Measurements from ENCODE around the gene CDC42BPB.

CDC42BPB gene

DNA sequence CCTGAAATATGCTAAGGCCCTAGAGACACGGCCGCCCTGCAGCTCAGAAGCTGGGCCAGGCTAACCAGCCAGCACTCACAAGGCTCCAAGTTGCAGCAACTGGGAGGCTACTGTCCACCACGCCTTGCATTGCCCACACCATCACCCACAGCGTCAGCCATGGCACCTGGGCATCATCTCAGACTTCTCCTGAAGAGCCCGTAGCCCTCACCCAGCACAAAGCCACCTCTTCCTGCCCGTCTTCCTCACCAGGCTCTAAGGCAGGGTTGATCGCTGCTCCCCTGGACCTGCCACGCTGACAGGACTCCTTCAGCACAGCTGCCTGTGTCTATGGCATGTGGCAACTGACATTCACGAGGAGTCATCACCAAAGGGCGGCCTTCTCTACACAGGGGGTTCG lies 38.1 kb downstream of the CDC42BPB start:
- no peak for DNase-seq (ENCODE audit: low read depth)

DNA sequence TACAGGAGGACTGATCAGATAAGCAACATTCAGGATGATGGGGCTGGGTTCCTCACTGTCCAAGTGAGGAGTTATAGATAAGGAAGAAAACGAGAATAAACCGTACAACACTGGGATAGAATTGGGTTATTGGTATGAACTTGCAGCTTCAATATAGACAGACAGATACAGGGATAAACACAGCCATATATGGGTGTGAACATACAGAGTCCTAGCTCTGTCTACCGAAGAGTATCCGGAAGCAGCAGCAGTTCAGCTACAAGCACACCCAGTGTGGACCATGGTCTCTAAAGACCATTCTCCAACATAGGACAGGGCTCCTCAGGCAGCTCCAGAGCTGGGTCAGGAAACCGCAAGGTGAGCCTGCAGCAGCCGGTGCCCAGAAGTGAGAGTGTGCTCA lies 40.8 kb downstream of the CDC42BPB start:
- DNase-seq (ENCODE audit: low read depth) = no peak

DNA sequence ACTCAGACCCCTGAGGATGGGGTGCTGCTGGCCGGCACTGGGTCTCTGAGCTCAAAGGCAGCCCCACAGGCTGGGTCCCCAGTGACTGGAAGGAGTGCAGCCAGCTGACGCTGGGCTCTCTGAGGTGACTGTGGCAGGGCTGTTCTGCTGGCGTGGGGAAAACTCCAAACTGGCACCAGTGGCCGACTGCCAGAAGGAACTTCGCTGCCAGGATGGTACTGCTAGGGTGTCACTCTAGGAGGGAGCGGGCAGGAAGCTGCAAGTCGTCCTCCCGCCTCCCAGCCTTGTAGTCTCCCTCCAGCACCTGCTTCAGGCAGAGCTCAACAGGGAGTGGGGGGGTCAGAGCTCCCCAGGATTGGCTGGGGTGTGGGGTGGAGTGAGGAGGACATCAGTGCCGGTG lies 41.3 kb downstream of the CDC42BPB start:
- no peak for DNase-seq (ENCODE audit: low read depth)

DNA sequence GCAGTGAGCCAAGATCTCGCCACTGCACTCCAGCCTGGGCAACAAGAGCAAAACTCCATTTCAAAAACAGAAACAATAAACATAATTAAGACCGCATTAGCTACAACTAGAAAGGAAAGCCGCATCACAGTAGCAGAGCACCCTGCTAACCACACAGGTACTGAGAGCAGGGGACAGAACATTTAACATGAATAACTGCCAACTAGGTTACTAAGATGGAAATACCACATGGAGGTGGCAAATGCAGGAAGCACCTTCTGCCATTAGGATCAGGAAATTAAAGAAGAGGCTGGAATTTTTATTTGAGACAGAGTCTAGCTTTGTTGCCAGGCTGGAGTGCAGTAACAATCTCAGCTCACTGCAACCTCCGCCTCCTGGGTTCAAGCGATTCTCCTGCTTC lies 41.9 kb downstream of the CDC42BPB start:
- no peak for DNase-seq (ENCODE audit: low read depth)

DNA sequence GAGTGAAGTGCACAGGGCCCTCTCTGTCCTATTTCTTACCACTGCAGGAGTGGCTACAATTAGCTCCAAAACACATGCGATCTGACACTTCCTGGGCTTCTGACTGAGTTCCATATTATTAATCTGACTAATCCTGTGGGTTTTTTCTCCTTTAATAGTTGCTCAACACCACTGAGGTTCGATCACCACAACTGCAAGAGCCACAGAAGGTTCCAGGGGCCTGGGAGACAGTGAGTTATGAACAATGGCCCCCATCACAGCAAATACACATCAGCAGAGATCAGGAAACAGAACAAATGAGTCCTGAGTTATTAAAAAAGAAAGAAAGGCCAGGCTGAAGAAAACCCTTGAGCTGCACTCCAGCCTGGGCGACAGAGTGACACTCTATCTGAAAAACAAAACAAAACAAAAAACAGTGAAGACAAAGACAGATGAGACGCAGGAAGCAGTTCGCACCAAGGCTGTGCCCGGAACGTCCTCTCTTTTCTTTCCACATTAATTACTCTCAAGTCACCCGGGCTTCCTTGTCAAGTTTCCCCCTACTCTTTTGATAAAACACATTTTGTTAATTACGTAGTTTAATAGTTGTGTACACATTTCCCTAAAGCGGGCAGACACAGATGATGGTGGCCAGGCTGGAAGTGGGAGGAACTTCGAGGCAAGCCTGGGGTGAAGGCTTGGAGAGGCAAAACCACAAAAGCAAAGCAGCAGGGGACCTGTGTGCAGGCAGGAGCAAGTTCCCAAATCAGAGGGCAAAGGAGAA lies 42.7 kb downstream of the CDC42BPB start:
- no peak for DNase-seq (ENCODE audit: low read depth)

DNA sequence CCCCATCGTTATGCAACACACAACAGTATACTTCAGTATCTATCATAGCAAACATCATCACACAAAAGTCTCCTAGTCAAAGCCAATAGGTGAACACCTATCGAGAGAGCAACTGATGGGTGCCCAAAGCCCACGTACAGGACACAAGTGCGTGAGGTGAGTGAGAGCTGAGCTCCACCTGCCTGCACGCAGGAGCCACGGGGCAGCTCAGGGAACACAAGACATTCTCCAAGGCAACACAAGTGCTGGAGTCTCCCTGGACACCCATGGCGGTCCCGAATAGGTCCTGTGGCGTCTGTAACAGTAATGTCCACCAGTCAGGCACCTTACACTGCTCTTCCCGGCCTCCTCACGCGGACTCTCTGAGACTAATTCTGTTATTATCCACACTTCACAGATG lies 44.3 kb downstream of the CDC42BPB start:
- no peak for DNase-seq (ENCODE audit: low read depth)

DNA sequence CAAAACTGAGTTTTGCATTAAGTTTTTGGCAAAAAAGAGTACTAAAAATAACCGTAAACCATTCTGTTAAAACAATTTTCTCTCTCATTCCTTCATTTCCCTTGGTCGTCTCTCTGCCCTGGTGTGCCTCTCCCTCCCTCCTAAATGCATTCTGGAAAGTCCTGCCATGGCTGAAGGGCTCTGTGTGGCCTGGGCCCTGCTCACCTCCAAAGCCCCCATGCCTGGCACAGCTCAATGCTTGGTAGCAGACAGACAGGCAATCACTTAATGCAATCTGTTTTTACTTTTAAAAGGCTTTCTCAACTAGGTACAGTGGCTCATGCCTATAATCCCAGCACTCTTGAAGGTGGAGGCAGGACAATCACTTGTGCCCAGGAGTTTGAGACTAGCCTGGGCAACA lies 47.8 kb downstream of the CDC42BPB start:
- DNase-seq (ENCODE audit: low read depth) = no peak

DNA sequence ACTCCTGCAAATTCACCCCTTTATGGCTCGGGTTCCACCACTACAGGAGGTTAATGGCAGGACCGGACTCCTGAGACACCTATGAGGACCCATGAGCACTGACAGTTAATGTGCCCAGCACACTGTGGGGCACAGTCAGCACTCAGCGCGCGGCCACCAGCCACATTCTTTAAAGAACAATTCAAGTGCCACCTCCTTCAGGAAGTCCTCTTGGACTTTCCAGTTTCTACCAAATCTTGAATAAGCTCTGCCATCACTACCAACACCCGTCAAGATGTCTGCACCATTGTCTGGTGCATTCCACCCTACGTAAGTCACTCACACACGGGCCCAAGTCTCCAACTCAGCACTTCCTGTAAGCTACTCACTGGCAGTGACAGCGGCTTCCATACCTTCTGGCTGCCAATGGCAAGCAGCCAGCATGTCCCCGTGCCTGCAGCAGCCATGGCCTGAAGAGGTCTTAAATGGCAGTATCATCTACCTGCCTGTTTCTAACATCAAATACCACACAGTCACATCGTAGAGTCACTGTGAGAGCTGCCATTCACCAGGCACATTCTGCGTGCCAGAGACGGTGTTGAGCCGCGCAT lies 48.5 kb downstream of the CDC42BPB start:
- DNase-seq (ENCODE audit: low read depth) = no peak

DNA sequence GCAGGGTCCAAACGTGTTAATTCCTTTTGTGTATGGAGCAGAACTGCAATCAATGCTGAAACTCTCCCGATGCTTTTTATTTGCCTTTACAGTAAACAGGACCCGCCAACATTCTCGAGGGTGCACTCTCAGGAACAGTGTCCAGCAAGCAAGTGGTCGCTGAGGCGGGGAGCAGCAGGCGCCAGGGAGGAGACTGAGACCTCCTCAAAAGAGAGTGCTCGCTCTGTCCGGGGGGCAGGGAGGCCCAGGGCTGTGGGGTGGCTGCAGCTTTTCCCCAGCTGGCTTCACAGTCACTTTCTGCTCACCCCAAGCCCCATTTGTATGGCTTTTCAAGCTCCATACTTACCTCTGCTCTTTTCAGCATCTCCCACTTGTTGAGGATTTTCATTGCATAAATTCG lies 49.2 kb downstream of the CDC42BPB start:
- DNase-seq (ENCODE audit: low read depth) = no peak

DNA sequence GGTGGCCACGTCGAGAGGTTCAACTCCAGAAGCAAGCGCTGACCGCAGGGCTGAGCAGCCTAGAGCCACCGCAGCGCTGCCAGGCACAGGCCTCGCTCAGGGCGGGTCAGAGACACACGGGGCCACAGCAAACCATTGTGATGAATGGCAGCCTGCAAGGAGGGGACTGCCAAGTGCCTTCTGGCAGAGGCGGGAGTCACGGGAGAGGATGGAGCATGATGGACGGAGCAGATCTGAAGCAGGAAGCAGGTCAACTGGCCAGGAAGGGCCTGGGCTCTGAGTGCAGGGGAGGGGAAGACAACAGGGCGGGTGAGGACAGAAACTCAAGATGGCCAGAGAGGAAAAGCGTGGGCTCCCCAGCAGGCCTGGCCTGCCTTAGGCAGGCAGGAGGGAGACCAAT lies 49.8 kb downstream of the CDC42BPB start:
- no peak for DNase-seq (ENCODE audit: low read depth)

DNA sequence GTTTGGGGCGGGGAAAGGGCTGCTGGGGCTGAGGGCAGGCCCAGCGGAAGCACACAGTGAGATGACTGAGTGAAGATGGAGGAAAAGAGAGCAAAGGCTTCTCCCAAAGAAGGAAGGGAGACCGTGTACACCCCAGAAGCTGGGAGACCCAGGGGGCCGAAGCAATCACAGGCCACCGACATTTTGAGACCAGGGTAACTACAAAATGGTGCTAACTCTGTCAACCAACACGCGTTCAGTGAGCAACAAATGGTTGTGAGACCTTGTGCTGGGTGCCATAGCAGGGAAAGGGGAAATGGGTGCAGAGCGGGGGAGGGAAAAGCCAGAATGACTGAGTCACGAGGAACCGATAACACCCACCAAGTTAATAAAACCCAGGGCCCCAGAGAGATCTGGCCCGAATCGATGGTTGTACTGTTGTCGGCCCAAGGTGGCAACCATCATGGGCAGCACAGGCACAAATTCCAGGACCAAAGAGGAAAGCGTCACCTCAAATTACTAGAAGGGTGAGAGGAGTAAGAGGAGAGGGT lies 50.3 kb downstream of the CDC42BPB start:
- DNase-seq (ENCODE audit: low read depth) = no peak

DNA sequence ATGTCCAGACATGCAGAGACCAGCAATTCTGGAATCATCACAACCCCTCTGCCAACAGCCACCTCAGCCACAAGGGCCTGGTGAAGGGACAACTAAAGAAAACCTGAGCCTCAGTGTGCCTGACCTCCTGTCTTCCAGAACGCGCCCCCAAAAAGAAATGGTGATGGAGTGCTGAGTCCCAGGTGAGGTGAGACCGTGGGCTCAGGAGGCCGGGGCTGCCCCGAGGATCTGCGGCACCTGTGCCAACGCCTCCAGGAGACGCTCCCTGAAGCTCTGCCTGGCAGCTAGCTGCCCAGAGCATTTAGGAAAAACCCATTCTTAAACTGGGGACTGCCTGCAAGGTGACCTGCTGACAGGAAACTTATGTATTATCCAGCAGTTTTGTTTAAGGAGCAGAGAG lies 51.2 kb downstream of the CDC42BPB start:
- DNase-seq (ENCODE audit: low read depth) = no peak

DNA sequence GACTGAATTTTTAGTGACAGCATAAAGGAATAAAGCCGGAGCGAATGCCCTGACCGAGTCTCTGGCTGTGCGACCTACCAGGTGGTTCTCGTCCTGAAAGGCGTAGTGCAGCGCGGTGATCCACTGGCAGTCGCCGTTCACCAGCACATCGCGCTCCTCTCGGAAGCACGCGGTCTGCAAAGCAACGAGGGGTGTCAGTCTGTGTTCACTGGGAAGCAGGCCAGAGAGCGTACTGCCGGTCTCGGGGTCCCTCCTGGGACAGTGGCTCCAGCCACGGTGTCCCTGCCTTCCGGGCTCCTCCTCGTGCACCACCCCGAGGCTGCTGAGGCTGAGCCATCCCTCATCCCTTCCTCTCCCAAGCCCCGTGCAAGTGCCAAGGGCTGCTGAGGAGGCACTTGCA lies 53.5 kb downstream of the CDC42BPB start:
- DNase-seq (ENCODE audit: low read depth) = no peak

DNA sequence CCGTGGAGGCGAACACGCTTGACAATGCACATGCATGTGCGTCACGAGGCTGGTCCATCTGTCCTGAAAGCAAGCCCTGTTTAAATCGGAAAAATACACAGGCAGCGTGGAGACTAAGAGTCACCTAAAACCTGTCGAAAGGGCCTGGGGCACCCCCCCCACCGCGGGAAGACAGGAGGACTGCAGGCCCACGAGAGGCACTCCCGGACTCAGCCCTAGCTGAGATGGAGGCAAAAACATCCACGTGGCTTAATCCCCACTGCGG lies 54.1 kb downstream of the CDC42BPB start:
- DNase-seq (ENCODE audit: low read depth) = no peak

DNA sequence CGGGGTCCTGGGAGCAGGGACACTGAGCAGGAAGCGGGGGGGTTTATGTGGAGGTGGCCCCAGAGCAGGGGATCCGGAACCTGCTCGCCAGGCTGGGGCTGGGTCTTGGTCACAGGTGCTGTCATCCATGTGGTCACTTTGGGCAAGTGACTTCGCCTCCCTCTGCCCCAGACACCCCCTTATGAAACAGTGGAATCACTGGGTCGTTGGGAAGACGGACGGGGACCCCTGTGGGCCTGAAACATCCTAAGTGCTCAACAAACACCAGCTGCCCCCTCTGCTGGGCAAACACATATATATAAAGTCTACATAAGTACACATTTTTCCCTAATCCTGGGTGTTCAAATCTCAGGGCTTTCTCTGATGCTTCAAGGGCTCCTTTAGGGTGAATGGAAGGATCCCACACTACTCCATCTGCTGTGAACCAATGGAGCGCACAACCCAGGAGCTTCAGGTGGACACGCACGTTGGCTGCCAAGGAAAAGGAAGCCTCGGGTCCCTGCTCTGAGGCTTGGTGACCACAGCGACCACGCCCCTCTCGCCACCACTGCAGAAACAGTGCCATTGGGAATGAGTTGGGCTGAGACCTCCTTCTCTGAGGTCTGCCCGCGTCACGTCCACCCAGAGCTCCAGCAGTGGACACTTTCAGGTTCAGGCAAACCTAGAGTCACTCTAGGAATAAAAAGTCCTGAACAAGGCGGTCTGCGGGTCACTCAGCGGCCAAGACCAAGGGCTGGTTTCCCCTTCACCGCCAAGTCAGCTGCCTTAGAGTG lies 54.6 kb downstream of the CDC42BPB start:
- DNase-seq (ENCODE audit: low read depth) = no peak

DNA sequence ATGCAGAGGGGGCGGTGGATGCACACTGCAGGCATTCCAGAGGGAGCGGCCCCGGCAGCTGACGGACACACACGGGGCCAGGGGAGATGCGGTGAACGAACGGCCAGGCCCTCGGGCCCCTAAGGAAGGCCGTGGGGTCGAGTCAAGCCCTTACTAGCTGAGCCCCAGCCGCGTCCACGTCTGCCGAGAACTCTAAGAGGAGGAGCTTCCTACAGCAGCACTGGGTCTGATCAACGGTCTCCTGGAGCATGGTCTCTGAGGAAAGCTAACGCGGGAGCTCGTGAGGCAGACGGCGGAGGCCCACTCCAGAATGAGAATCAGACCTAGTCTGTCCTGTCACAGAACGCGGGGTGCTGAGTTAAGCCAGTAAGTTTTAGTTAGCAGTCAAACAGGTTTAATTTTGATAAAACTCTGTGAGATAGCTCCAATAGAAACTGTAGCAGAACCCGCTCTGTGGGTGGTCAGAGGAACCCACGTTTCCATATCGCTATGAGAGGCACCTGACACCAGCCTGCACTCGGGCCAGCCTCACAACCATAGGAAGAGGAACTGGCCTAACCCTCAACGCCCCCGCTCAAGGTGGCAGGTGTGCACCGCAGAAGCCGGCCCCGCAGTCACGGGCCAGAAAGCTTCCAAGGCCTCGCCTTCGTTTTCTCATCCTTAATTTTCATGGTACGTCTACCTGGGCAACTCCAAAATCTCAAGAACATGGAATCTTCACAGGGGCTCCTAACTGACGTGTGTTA lies 55.5 kb downstream of the CDC42BPB start:
- no peak for DNase-seq (ENCODE audit: low read depth)

DNA sequence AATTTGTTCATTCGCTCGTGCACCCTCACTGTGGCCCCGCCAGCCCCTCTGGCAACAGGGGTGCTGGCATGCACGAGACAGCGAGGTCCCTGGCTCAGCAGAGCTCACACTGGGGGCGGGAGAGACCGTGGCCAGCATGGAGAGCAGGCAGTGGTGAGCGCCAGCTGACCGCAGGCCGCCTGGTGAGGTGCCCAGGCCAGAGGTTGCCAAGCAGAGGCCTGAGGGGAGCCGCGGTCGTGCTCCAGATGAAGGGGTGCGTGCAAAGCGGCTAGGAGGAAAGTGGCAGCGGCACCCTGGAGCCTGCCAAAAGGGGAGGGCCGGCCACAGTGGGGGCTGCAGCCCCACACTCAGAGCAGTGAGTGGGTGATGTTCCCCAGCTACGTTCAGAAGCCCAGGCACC lies 56.1 kb downstream of the CDC42BPB start:
- DNase-seq (ENCODE audit: low read depth) = no peak

DNA sequence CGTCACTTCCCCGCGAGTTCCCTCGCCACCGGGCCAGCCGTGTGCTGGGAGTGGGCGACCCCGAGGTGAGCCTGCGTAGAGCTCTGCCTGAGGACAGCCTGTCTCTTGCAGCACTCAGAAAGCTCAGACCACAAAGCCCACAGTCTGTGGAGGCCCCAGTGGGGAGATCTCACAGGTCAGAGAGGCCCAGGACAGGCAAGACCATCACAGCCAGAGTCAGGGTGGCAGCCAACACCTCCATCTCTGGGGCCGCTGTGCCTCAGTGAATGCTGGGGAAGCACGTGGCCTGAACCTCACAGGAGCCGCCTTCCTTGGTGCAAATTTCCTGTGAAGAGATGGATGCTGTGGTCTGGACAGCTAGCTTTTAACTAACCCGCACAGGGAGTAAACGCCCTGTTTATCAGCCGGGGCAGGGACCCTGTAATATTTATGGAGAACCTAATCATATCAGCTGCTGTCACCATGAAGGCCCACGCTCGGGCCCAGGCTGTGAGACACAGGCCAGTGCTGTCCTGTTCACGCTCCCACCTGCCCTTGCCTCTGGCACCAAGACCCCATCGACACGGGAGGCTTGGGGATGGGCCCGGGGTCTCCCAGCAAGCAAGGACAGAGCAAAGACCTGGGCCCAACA lies 56.9 kb downstream of the CDC42BPB start:
- DNase-seq (ENCODE audit: low read depth) = no peak

DNA sequence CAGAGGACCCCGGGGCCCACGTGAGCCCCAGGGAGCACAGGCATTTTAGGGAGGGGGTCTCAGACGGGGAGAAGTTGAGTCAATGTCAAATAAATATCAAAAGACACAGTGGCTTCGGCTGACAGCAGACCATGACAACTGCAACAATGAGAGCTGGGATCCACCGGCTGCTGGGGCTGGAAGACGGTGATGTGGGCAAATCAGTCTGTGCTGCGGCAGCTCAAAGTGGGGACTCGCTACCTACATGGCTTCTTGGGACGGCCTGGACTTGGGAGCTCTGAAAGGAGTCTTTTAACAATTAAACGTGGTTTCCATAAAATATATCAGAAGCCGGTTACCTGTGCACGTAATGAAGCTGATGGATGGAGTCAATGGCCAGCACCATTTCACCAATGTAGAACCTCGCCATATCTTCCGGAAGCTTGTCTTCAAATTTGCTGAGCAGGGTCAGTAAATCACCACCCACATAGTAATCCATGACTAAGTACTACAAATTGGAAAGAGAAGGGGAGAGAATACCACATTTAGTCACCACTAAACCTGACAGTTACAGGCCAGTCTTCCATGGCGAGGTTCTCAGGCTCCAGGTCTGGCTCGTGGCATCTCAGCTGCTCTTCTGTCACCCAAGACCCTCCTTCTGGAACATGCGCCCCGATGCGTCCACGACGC lies 58.0 kb downstream of the CDC42BPB start:
- DNase-seq (ENCODE audit: low read depth) = no peak

DNA sequence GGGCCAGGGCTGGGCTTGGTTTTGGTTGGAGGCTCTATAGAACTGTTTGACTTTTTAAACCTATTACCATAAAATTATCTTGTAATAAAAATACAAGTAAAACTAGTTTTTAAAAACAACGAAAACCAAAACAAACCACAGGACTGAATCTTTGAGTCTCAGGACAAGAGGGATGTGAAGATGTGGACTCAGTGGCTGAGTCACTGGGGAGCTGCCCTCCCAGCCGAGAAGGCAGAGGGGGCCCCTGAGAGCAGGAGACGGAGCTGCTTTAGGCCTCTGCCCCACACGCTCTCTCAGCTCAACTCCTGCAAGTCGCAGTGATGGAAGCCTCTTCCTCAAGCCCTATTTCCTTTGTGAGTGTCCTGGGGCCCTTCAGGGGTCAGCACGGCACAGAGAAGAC lies 59.0 kb downstream of the CDC42BPB start:
- DNase-seq (ENCODE audit: low read depth) = no peak

DNA sequence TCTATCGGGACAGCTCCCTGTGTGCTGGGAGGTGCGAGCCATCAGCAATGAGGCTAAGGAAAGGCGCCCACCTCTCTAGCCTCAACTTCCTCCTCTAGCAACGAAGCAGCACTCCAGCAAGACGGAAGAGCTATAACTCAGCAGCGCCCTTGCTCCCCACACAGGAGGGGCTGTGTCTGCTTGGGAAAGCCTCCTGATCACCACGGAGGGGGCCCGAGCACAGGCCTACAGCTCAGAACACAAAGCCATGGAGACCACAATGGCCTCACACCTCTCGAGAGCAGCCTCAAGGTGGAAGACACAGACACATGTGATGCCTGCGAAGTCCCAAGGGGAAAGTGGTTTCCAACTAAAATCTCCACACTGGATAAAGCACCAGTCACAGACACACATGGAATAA lies 60.4 kb downstream of the CDC42BPB start:
- DNase-seq (ENCODE audit: low read depth) = no peak

DNA sequence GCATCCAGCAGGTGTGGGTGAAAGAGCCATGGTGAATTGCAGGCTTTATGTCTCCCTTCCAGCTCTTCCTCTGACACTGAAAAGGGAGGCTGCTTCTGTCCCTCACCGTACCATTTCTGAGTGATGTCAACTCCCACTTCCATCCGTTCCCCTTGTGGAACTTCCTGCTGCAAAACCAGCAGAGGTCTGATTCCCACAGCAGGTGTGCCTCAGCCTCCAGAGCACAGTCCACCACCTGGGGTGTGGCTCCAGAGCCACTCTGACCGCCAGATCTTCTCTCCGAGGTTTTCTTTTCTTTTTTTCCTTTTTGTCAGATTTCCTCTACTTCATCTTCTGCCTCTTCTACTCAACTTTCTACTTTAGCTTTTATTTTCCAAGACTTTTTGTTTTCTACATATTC lies 62.7 kb downstream of the CDC42BPB start:
- no peak for DNase-seq (ENCODE audit: low read depth)
